Left ventricle myocardium inferior (tissue), 1 donor: Measurements from ENCODE around the gene SLAIN1. TPM values are rescaled to one million over a fixed set of nuclear protein-coding genes. Genes with fewer than 3 reads are reported as not detected.

Experiments
- DNase-seq: peaks from one replicate; pipeline ENCODE4 v3.0.0-alpha.2; 2020
- H3K27ac ChIP-seq: fragments of 200-600 bp; replicated peaks from 2 replicates; pipeline ENCODE4 v1.8.0; 2021
- H3K27me3 ChIP-seq: fragments of 200-600 bp; 2 replicates; pipeline ENCODE4 v1.8.0; 2021; ENCODE audit warnings: low read depth
- H3K36me3 ChIP-seq: fragments of 200-600 bp; 2 replicates; pipeline ENCODE4 v1.8.0; 2021
- H3K4me1 ChIP-seq: fragments of 200-600 bp; 2 replicates; pipeline ENCODE4 v1.8.0; 2021
- H3K4me3 ChIP-seq: fragments of 200-600 bp; 2 replicates; pipeline ENCODE4 v1.8.0; 2021; ENCODE audit warnings: mild to moderate bottlenecking, moderate library complexity
- H3K9me3 ChIP-seq: fragments of 200-600 bp; replicated peaks from 2 replicates; pipeline ENCODE4 v1.8.0; 2021
- CTCF ChIP-seq: fragments of 200-600 bp; IDR thresholded peaks from 2 replicates; pipeline ENCODE4 v1.8.0; 2021; ENCODE audit warnings: antibody characterized with exemption, mild to moderate bottlenecking, borderline replicate concordance
- intact Hi-C: fragments of 100-400 bp; cut with micrococcal nuclease; formaldehyde crosslinking; loops from one replicate; pipeline ENCODE4 v1.11.0; 2022
- total RNA-seq: library from RNA; stranded (reverse); fragmentation: NEBNext Ultra II Directional; extraction: Animal tissue kit (Norgen Biotek cat#: 25700); gene quantifications from one replicate; pipeline ENCODE4 v1.2.1, GENCODE V29; 2021
- donor health status: DM: no; HTN: yes; CAD: no; lungs with severe emphysema.

Gene SLAIN1
- total RNA-seq, 1 donor from 2014 or later: 8.0 TPM

- no peak for TF ChIP-seq CTCF
- Histone ChIP-seq H3K9me3 (no peaks in the 10 kb centered on the region), H3K4me1 (peaks cover 34% of the 10 kb centered on the region), H3K27me3 (peaks cover 11% of the 10 kb centered on the region), H3K4me3 (no peak overlapping the region), H3K36me3 (no peaks in the 10 kb centered on the region), H3K27ac (no peak overlapping the region)
- no peak for DNase-seq
- intact Hi-C loops: no loop called here
Observed at GRCh38 chr13:77701305-77701704, 3.8 kb downstream of the SLAIN1 start.

DNA sequence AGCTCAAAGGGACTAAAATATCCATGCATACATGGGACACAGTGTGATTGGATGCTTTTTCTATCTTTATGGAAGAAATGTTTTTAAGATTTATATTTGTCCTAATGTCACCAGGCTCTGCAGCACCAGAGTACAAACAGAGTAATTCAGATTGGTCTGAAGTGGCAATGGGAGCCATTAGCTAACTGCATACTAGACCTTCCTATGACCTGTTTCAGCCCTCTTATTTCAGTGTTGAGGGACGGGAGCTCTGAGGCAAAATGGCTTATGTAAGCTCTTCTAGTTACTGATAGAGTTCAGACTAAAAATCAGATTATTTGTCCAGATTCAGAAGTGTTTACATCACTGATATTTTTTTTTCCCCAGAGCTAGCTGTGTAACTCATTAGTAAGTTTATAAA, 4.9 kb downstream of the SLAIN1 start:
- Histone ChIP-seq H3K27me3 (peaks cover 7% of the 10 kb centered on the region), H3K9me3 (no peaks in the 10 kb centered on the region), H3K4me3 (no peak overlapping the region), H3K36me3 (peaks cover 3% of the 10 kb centered on the region), H3K4me1 (peaks cover 24% of the 10 kb centered on the region), H3K27ac (no peak overlapping the region)
- intact Hi-C loops: no loop called here
- DNase-seq: no peak
- no peak for TF ChIP-seq CTCF

- TF ChIP-seq CTCF: no peak
- Histone ChIP-seq H3K9me3 (no peaks in the 10 kb centered on the region), H3K4me3 (no peak overlapping the region), H3K36me3 (peaks cover 7% of the 10 kb centered on the region), H3K27me3 (peaks cover 3% of the 10 kb centered on the region), H3K4me1 (peaks cover 16% of the 10 kb centered on the region), H3K27ac (no peak overlapping the region)
- DNase-seq: no peak
- intact Hi-C loops: no loop called here
Observed at GRCh38 chr13:77703408-77703807, 5.9 kb downstream of the SLAIN1 start.

GRCh38 chr13:77714119-77714755, 16.8 kb downstream of the SLAIN1 start:
- Histone ChIP-seq H3K4me3 (no peak overlapping the region), H3K9me3 (peaks cover 36% of the 10 kb centered on the region), H3K36me3 (no peaks in the 10 kb centered on the region), H3K27me3 (no peaks in the 10 kb centered on the region), H3K27ac (no peak overlapping the region), H3K4me1 (no peaks in the 10 kb centered on the region)
- intact Hi-C loops: no loop called here
- DNase-seq: no peak
- TF ChIP-seq CTCF: no peak

DNA sequence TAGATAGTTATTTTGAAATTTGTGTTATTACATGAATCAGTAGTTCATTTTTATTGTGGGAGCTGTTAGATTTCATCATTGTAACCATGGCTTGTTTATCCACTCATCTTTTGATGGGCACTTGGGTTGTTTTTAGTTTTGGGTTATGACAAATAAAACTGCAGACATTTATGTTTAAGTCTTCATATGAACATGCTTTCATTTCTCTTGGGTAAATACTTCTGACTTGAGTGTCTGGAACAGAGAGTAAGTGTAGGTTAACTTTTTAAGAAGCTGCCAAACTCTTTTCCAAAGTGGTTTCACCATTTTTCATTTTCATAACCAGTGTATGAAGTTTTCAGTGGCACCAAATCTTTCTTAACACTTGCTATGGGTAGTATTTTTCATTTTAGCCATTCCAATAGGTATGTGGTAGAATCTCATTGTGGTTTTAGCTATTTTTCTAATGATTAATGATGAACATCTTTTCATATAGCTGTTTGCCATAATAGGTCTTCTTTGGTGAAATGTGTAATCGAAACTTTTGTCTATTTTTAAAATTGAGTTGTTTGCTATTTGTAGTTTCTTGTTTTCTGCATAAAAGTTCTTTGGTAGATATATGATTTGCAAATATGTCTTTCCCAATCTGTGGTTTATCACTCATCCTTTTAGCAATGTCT, 17.9 kb downstream of the SLAIN1 start:
- H3K27me3 ChIP-seq: no peaks in the 10 kb centered on the region
- H3K4me1 ChIP-seq: no peaks in the 10 kb centered on the region
- TF ChIP-seq CTCF: no peak
- H3K36me3 ChIP-seq: no peaks in the 10 kb centered on the region
- H3K27ac ChIP-seq: no peak overlapping the region
- peaks cover 27% of the 10 kb centered on the region for H3K9me3 ChIP-seq
- no peak overlapping the region for H3K4me3 ChIP-seq
- DNase-seq: no peak
- intact Hi-C loops: no loop called here
